Adrenal gland (tissue), 5 donors: ENCODE data around the gene ZRANB3.

Experiments
- POLR2A ChIP-seq, 2 donors: fragments of 450-650 bp; IDR thresholded peaks; one replicate each; pipeline ENCODE4 v1.6.1; 2017; ENCODE audit warnings: antibody characterized with exemption in 2 of 2, mild to moderate bottlenecking in 2 of 2, moderate library complexity in 1 of 2
- TF ChIP-seq, protein P1 (sequence below), 6 experiments: fragments of 450-650 bp in 4 of 6; fragments of 200-600 bp in 2 of 6; sonication (generic) in 1 of 6; IDR thresholded peaks; 1 replicate in 5 of 6; 2 replicates in 1 of 6; pipeline versions ENCODE4 v1.5.1 to v1.8.0; 2016 to 2021; ENCODE audit warnings: antibody characterized with exemption in 6 of 6, mild to moderate bottlenecking in 2 of 6, moderate library complexity in 1 of 6
- donor health status: DM: no; HTN: no; CAD: no.

- TF ChIP-seq, protein P1, sequence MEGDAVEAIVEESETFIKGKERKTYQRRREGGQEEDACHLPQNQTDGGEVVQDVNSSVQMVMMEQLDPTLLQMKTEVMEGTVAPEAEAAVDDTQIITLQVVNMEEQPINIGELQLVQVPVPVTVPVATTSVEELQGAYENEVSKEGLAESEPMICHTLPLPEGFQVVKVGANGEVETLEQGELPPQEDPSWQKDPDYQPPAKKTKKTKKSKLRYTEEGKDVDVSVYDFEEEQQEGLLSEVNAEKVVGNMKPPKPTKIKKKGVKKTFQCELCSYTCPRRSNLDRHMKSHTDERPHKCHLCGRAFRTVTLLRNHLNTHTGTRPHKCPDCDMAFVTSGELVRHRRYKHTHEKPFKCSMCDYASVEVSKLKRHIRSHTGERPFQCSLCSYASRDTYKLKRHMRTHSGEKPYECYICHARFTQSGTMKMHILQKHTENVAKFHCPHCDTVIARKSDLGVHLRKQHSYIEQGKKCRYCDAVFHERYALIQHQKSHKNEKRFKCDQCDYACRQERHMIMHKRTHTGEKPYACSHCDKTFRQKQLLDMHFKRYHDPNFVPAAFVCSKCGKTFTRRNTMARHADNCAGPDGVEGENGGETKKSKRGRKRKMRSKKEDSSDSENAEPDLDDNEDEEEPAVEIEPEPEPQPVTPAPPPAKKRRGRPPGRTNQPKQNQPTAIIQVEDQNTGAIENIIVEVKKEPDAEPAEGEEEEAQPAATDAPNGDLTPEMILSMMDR (IDR thresholded peaks at IDR 0.05), result no peak
- no peak for TF ChIP-seq POLR2A (IDR thresholded peaks at IDR 0.05)
Observed at GRCh38 chr2:135094508-135094907, 436.5 kb downstream of the ZRANB3 start.
